ENCODE results near the gene RAB6A. TPM values are rescaled to one million over a fixed set of nuclear protein-coding genes. Genes with fewer than 3 reads are reported as not detected.

The RAB6A gene
- total and polyA plus RNA-seq, 2 of the 8 experiments (the other 6 are each of a cell fraction or from before 2014, with no cell fraction given): 24.4 to 88.6 TPM

GRCh38 chr11:73661035-73661628 is 99.7 kb downstream of the RAB6A start:
- Histone ChIP-seq H2AK5ac (ENCODE audit: low read depth, low read length) (no peak overlapping the region), H3K36me3 (ENCODE audit: control insufficient read depth in 2 of 4, insufficient read depth in 4 of 4, low read length in 3 of 4) (no peaks in the 10 kb centered on the region; a peak in 1 of 8 replicates), H3K23ac (ENCODE audit: insufficient read length) (no peak overlapping the region), H3K18ac (ENCODE audit: extremely low read depth, low read length) (peak overlapping the region; percentile 73; the same call in 1 of the 2 replicates), H2BK5ac (ENCODE audit: low read depth, low read length) (peak overlapping the region; percentile 67; the same call in 1 of the 2 replicates), H2BK120ac (replicated peaks; ENCODE audit: low read depth, low read length) (no peak overlapping the region), H3K4ac (replicated peaks; ENCODE audit: insufficient read length, low read depth, low read length) (no peak overlapping the region), H2BK15ac (ENCODE audit: low read length) (peak overlapping the region; percentile 53; the same call in 1 of the 2 replicates), H3K14ac (ENCODE audit: insufficient read length) (no peak overlapping the region), H4K8ac (ENCODE audit: extremely low read depth, insufficient read depth, low read length) (peak overlapping the region; percentile 83), H2AFZ (ENCODE audit: low read length) (peak overlapping the region; percentile 86), H3K27ac (ENCODE audit: low read depth, low read length) (peak overlapping the region; percentile 26; the same call in 1 of the 2 replicates), H2BK20ac (ENCODE audit: low read length) (0 out of 2 replicates have a peak overlapping the region, but pooled peaks have one; percentile 44), H3K9ac (replicated peaks in 1 of 4; ENCODE audit: extremely low read depth in 1 of 4, low read depth in 3 of 4, low read length in 3 of 4) (peak overlapping the region in 2 of 4 experiments; percentile 56 to 64; a peak in 4 of 7 replicates), H3K79me1 (ENCODE audit: low read depth, low read length) (no peaks in the 10 kb centered on the region), H3K4me2 (ENCODE audit: insufficient read depth in 1 of 2, low read depth in 2 of 2, low read length in 2 of 2) (peak overlapping the region; percentile 23 to 86), H4K5ac (ENCODE audit: insufficient read length, low read depth, low read length) (no peak overlapping the region), H4K91ac (replicated peaks; ENCODE audit: insufficient read length, low read length) (peak overlapping the region; percentile 20), H3K27me3 (replicated peaks in 1 of 4; ENCODE audit: control insufficient read depth in 3 of 4, extremely low read depth in 1 of 4, insufficient read depth in 3 of 4, low read length in 3 of 4) (peaks cover 0 to 19% (median 14%) of the 10 kb centered on the region in 4 experiments; a peak in 4 of 7 replicates), H4K20me1 (replicated peaks in 1 of 2; ENCODE audit: control insufficient read depth in 1 of 2, insufficient read depth in 2 of 2, low read length in 2 of 2) (no peaks in the 10 kb centered on the region), H3K79me2 (ENCODE audit: control insufficient read depth in 1 of 2, insufficient read depth in 2 of 2, low read length in 2 of 2) (no peaks in the 10 kb centered on the region), H3K4me3 (ENCODE audit: extremely low read depth in 1 of 4, insufficient read depth in 2 of 4, low read depth in 3 of 4, low read length in 4 of 4) (peak overlapping the region; percentile 3 to 54 (median 46); a peak in 7 of 8 replicates), H3K56ac (replicated peaks; ENCODE audit: insufficient read length, low read depth, low read length) (no peak overlapping the region), H3K4me1 (replicated peaks in 1 of 4; ENCODE audit: control insufficient read depth in 3 of 4, insufficient read depth in 4 of 4, low read length in 3 of 4) (peaks cover 0 to 7% (median 3%) of the 10 kb centered on the region in 4 experiments; a peak in 5 of 7 replicates), H2BK12ac (ENCODE audit: low read depth, low read length) (peak overlapping the region; percentile 88; the same call in 1 of the 2 replicates), H3K23me2 (ENCODE audit: low read depth, low read length) (peaks cover 2% of the 10 kb centered on the region; the same call in 1 of the 2 replicates), H3K9me3 (ENCODE audit: insufficient read depth in 2 of 2, low read depth in 1 of 2, low read length in 1 of 2) (no peaks in the 10 kb centered on the region)
- ChIA-PET POLR2A (ENCODE audit: partially characterized antibody) (interaction anchor here (1.0 to 3.4 kb wide), 11 partner anchors 9 to 258 kb away, joined by 3 to 24 read pairs (median 5); partner anchors contain the start of genes FAM168A and PLEKHB1), CTCF (ENCODE audit: partially characterized antibody) (interaction anchor here (0.6 to 30.1 kb wide), 75 partner anchors 10 to 370 kb away, joined by 3 to 653 read pairs (median 5); partner anchors contain the start of gene PLEKHB1)
- DNase-seq (ENCODE audit: low read depth in 1 of 2, low spot score in 2 of 2): peak; percentile 82 to 100
- peak; percentile 58 for FAIRE-seq
- 6% methylated on average over 35 of the region's 40 CpGs; no CpG with 5 or more reads in 1 of the 2 experiments for WGBS, 2 experiments (ENCODE audit: extremely low coverage in 1 of 2, insufficient coverage in 1 of 2, insufficient read length in 1 of 2, insufficient replicate concordance in 2 of 2, low coverage in 1 of 2, low lambda C conversion rate in 2 of 2, missing lambda C conversion rate in 1 of 2)
- TF ChIP-seq BRCA1 (IDR thresholded peaks at IDR 0.05; ENCODE audit: low read depth, low read length) (no peak), CTCF (IDR thresholded peaks at IDR 0.05; ENCODE audit: control extremely low read depth in 1 of 3, insufficient read depth in 1 of 3, low read depth in 1 of 3, low read length in 3 of 3) (peak; percentile 98 to 99 (median 98)), MAX (IDR thresholded peaks at IDR 0.05) (peak; percentile 92), JUN (IDR thresholded peaks at IDR 0.05; ENCODE audit: low read depth, low read length) (no peak), CHD2 (IDR thresholded peaks at IDR 0.05; ENCODE audit: low read length) (peak; percentile 35; the same call in 1 of the 2 replicates), SIX5 (IDR thresholded peaks at IDR 0.05; ENCODE audit: low read depth, low read length) (no peak)
- TF ChIP-seq, protein P1, sequence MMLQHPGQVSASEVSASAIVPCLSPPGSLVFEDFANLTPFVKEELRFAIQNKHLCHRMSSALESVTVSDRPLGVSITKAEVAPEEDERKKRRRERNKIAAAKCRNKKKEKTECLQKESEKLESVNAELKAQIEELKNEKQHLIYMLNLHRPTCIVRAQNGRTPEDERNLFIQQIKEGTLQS (IDR thresholded peaks at IDR 0.05; ENCODE audit: insufficient read depth, low read depth, low read length): no peak

Data from H1 (cell line).